ENCODE results near the gene ADAMTS18.
"Not testable (repeated sequence)": the region's sequence is repeated elsewhere in the genome, so short reads cannot be mapped to it uniquely, and the experiment has no call there.

Gene ADAMTS18

GRCh38 chr16:77434530-77435271 is at the start of gene ADAMTS18:
Gene ADAMTS18, minus strand, starts transcription at chr16:77435034. Its CDS starts 339 bp downstream, at chr16:77434695.
- no peak for DNase-seq (ENCODE audit: low read depth in 2 of 2)

- no peak for DNase-seq (ENCODE audit: low read depth in 2 of 2)
These were observed 46.0 kb upstream of the ADAMTS18 start for GRCh38 chr16:77480681-77481315.

GRCh38 chr16:77472262-77472661 is 37.4 kb upstream of the ADAMTS18 start:
- no peak for DNase-seq (ENCODE audit: low read depth in 2 of 2)

- no peak for DNase-seq (ENCODE audit: low read depth in 2 of 2)
These were observed 36.0 kb upstream of the ADAMTS18 start for GRCh38 chr16:77470851-77471250.

- no peak for DNase-seq (ENCODE audit: low read depth in 2 of 2)
These were observed 34.8 kb upstream of the ADAMTS18 start for GRCh38 chr16:77469634-77470033.

- DNase-seq (ENCODE audit: low read depth in 2 of 2), result no peak
These were observed 34.0 kb upstream of the ADAMTS18 start for GRCh38 chr16:77468831-77469230.

- DNase-seq (ENCODE audit: low read depth in 2 of 2), result no peak
These were observed 33.0 kb upstream of the ADAMTS18 start for GRCh38 chr16:77467821-77468335.

- not testable (repeated sequence) for DNase-seq (ENCODE audit: low read depth in 2 of 2)
These were observed 28.8 kb upstream of the ADAMTS18 start for GRCh38 chr16:77463659-77464058.

GRCh38 chr16:77462894-77463293 is 28.1 kb upstream of the ADAMTS18 start:
- DNase-seq (ENCODE audit: low read depth in 2 of 2), result no peak

GRCh38 chr16:77459534-77460254 is 24.9 kb upstream of the ADAMTS18 start:
- DNase-seq (ENCODE audit: low read depth in 2 of 2), result no peak

- DNase-seq (ENCODE audit: low read depth in 2 of 2), result no peak
These were observed 22.2 kb upstream of the ADAMTS18 start for GRCh38 chr16:77457046-77457445.

- no peak for DNase-seq (ENCODE audit: low read depth in 2 of 2)
These were observed 17.4 kb upstream of the ADAMTS18 start for GRCh38 chr16:77452243-77452642.

GRCh38 chr16:77450790-77451487 is 16.1 kb upstream of the ADAMTS18 start:
- no peak for DNase-seq (ENCODE audit: low read depth in 2 of 2)

GRCh38 chr16:77449208-77449607 is 14.4 kb upstream of the ADAMTS18 start:
- no peak for DNase-seq (ENCODE audit: low read depth in 2 of 2)

- no peak for DNase-seq (ENCODE audit: low read depth in 2 of 2)
These were observed 10.5 kb upstream of the ADAMTS18 start for GRCh38 chr16:77445324-77445723.

- no peak for DNase-seq (ENCODE audit: low read depth in 2 of 2)
These were observed 9.3 kb upstream of the ADAMTS18 start for GRCh38 chr16:77444147-77444460.

GRCh38 chr16:77443357-77444146 is 8.7 kb upstream of the ADAMTS18 start:
- DNase-seq (ENCODE audit: low read depth in 2 of 2), result no peak

- no peak for DNase-seq (ENCODE audit: low read depth in 2 of 2)
These were observed 7.2 kb upstream of the ADAMTS18 start for GRCh38 chr16:77442078-77442477.

- no peak for DNase-seq (ENCODE audit: low read depth in 2 of 2)
These were observed 4.3 kb upstream of the ADAMTS18 start for GRCh38 chr16:77439106-77439505.

- no peak for DNase-seq (ENCODE audit: low read depth in 2 of 2)
These were observed 3.0 kb upstream of the ADAMTS18 start for GRCh38 chr16:77437859-77438258.

GRCh38 chr16:77435272-77435820 is 512 bp upstream of the ADAMTS18 start:
- DNase-seq (ENCODE audit: low read depth in 2 of 2), result no peak

Measured in activated CD4-positive, alpha-beta T cell treated with anti-CD3 and anti-CD28 coated beads for 24 hours (primary cell).